HG03575 (cell line): Measurements from ENCODE around the gene LRRC14B.
"Not testable (repeated sequence)": the region's sequence is repeated elsewhere in the genome, so short reads cannot be mapped to it uniquely, and the experiment has no call there.

Source experiments
- ATAC-seq: cut with Tn5 transposase; IDR thresholded peaks from one replicate; pipeline ENCODE4 v1.9.1; 2021; ENCODE audit not compliant: unreplicated experiment, insufficient number of reproducible peaks, low FRiP score; ENCODE audit errors: extremely low read depth

The LRRC14B gene

GRCh38 chr5:158807-159447 is 32.4 kb upstream of the LRRC14B start:
- no peak for ATAC-seq

- ATAC-seq, result no peak
Measured at GRCh38 chr5:159448-160172, 31.7 kb upstream of the LRRC14B start.

GRCh38 chr5:160173-160510 is 31.2 kb upstream of the LRRC14B start:
- ATAC-seq, result no peak

- ATAC-seq, result no peak
Measured at GRCh38 chr5:160921-161802, 30.1 kb upstream of the LRRC14B start.

- no peak for ATAC-seq
Measured at GRCh38 chr5:161803-162110, 29.5 kb upstream of the LRRC14B start.

- ATAC-seq, result no peak
Measured at GRCh38 chr5:162190-162564, 29.1 kb upstream of the LRRC14B start.

- no peak for ATAC-seq
Measured at GRCh38 chr5:162565-163337, 28.5 kb upstream of the LRRC14B start.

GRCh38 chr5:163338-163620 is 28.0 kb upstream of the LRRC14B start:
- no peak for ATAC-seq

- ATAC-seq, result no peak
Measured at GRCh38 chr5:163841-164240, 27.5 kb upstream of the LRRC14B start.

- ATAC-seq, result no peak
Measured at GRCh38 chr5:164244-164643, 27.1 kb upstream of the LRRC14B start.

- not testable (repeated sequence) for ATAC-seq
Measured at GRCh38 chr5:164783-165182, 26.5 kb upstream of the LRRC14B start.

GRCh38 chr5:166441-167372 is 24.6 kb upstream of the LRRC14B start:
- no peak for ATAC-seq

GRCh38 chr5:167511-167910 is 23.8 kb upstream of the LRRC14B start:
- ATAC-seq, result no peak

GRCh38 chr5:167982-168660 is 23.2 kb upstream of the LRRC14B start:
- ATAC-seq, result no peak

GRCh38 chr5:169071-169727 is 22.1 kb upstream of the LRRC14B start:
- no peak for ATAC-seq

GRCh38 chr5:169728-170094 is 21.6 kb upstream of the LRRC14B start:
- ATAC-seq, result no peak

- no peak for ATAC-seq
Measured at GRCh38 chr5:170971-171800, 20.1 kb upstream of the LRRC14B start.
